SU-DHL-6 (cell line): ENCODE results near the gene USP6NL.
A peak's percentile ranks its signal among the peaks of the same experiment; 100 is the strongest.

Source experiments
- H2AFZ ChIP-seq: fragments of 200-600 bp; sonication (generic); 2 replicates; pipeline ENCODE4 v1.6.1; 2014; ENCODE audit warnings: low read depth, mild to moderate bottlenecking, moderate library complexity, mixed read lengths, antibody characterized with exemption, low read length; ENCODE audit not compliant: severe bottlenecking
- H3F3A ChIP-seq: fragments of 200-600 bp; shearing (Covaris generic); 2 replicates; pipeline ENCODE4 v1.6.0; 2016; ENCODE audit warnings: antibody characterized with exemption, mild to moderate bottlenecking; ENCODE audit not compliant: insufficient read depth
- H3K27ac ChIP-seq: fragments of 200-600 bp; sonication (generic); 2 replicates; pipeline ENCODE4 v1.5.1; 2016; ENCODE audit warnings: low read depth, mild to moderate bottlenecking, low read length, moderate library complexity, mixed read lengths
- H3K27me3 ChIP-seq: fragments of 200-600 bp; sonication (generic), shearing (Covaris generic); 2 replicates; pipeline ENCODE4 v1.6.0; 2014; ENCODE audit warnings: mild to moderate bottlenecking, low read length
- H3K36me3 ChIP-seq: fragments of 200-600 bp; sonication (generic); 2 replicates; pipeline ENCODE4 v1.6.1; 2014; ENCODE audit warnings: mild to moderate bottlenecking, low read length, mixed read lengths
- H3K4me2 ChIP-seq: fragments of 300-600, 200-600 bp; shearing (Covaris generic), sonication (generic); 2 replicates; pipeline ENCODE4 v1.6.0; 2014; ENCODE audit warnings: low read length, low read depth, mild to moderate bottlenecking; ENCODE audit not compliant: poor library complexity, severe bottlenecking
- H3K4me3 ChIP-seq: fragments of 200-600 bp; sonication (generic); 2 replicates; pipeline ENCODE4 v1.5.1; 2014; ENCODE audit warnings: antibody characterized with exemption, low read length, mild to moderate bottlenecking, mixed read lengths; ENCODE audit not compliant: insufficient read depth, poor library complexity, severe bottlenecking
- H3K79me2 ChIP-seq: fragments of 200-600 bp; sonication (generic); 2 replicates; pipeline ENCODE4 v1.6.1; 2014; ENCODE audit warnings: mild to moderate bottlenecking, low read length, moderate library complexity; ENCODE audit not compliant: insufficient read depth
- H3K9ac ChIP-seq: fragments of 200-600 bp; sonication (generic); 2 replicates; pipeline ENCODE4 v1.7.0; 2014; ENCODE audit warnings: mild to moderate bottlenecking, low read length
- H3K9me2 ChIP-seq: fragments of 200-600 bp; sonication (generic); replicated peaks from 2 replicates; pipeline ENCODE4 v1.6.1; 2014; ENCODE audit warnings: low read length; ENCODE audit not compliant: insufficient read depth
- H3K9me3 ChIP-seq: fragments of 200-600 bp; sonication (generic); 2 replicates; pipeline ENCODE4 v1.6.1; 2014; ENCODE audit warnings: low read length, mixed read lengths; ENCODE audit not compliant: insufficient read depth
- H4K20me1 ChIP-seq: fragments of 200-600 bp; sonication (generic); 2 replicates; pipeline ENCODE4 v1.6.1; 2014; ENCODE audit warnings: low read depth, mild to moderate bottlenecking, antibody characterized with exemption, low read length, moderate library complexity, mixed read lengths
- CTCF ChIP-seq: fragments of 200-600 bp; sonication (generic); IDR thresholded peaks from one replicate; pipeline ENCODE4 v1.5.1; 2017; ENCODE audit warnings: antibody characterized with exemption, mild to moderate bottlenecking, low read length, moderate library complexity; ENCODE audit not compliant: insufficient read depth, poor library complexity, severe bottlenecking
- EZH2phosphoT487 ChIP-seq: fragments of 200-600 bp; sonication (generic), shearing (Covaris generic); conservative IDR thresholded peaks from 2 replicates; pipeline ENCODE4 v1.6.1; 2018; ENCODE audit warnings: mild to moderate bottlenecking, antibody characterized with exemption, low read length, moderate library complexity, mixed read lengths

Gene USP6NL

GRCh38 chr10:11535346-11535959 lies 76.0 kb downstream of the USP6NL start:
- Histone ChIP-seq H3F3A (peaks cover 22% of the 10 kb centered on the region; the same call in 1 of the 2 replicates), H3K4me2 (peak overlapping the region; percentile 63), H3K4me3 (peak overlapping the region; percentile 24), H3K27me3 (no peaks in the 10 kb centered on the region), H3K9me3 (no peaks in the 10 kb centered on the region), H3K79me2 (peaks cover 100% of the 10 kb centered on the region), H3K9ac (peak overlapping the region; percentile 19; the same call in 1 of the 2 replicates), H3K27ac (peak overlapping the region; percentile 72), H3K36me3 (no peaks in the 10 kb centered on the region), H4K20me1 (peaks cover 17% of the 10 kb centered on the region), H2AFZ (no peak overlapping the region), H3K9me2 (no peaks in the 10 kb centered on the region)
- TF ChIP-seq CTCF (no peak), EZH2phosphoT487 (no peak)

GRCh38 chr10:11533328-11533781 lies 78.1 kb downstream of the USP6NL start:
- Histone ChIP-seq H3K9ac (no peak overlapping the region), H2AFZ (no peak overlapping the region), H3K36me3 (no peaks in the 10 kb centered on the region), H3F3A (peaks cover 24% of the 10 kb centered on the region; the same call in 1 of the 2 replicates), H3K27ac (peak overlapping the region; percentile 56), H4K20me1 (peaks cover 16% of the 10 kb centered on the region), H3K9me3 (no peaks in the 10 kb centered on the region), H3K4me2 (peak overlapping the region; percentile 34), H3K9me2 (no peaks in the 10 kb centered on the region), H3K27me3 (no peaks in the 10 kb centered on the region), H3K4me3 (no peak overlapping the region), H3K79me2 (peaks cover 100% of the 10 kb centered on the region)
- no peak for TF ChIP-seq CTCF

GRCh38 chr10:11532306-11532705 lies 79.1 kb downstream of the USP6NL start:
- Histone ChIP-seq H3K27ac (peak overlapping the region; percentile 56), H3K9ac (no peak overlapping the region), H3K36me3 (peaks cover 7% of the 10 kb centered on the region; the same call in 1 of the 2 replicates), H3K27me3 (no peaks in the 10 kb centered on the region), H3K4me2 (peak overlapping the region; percentile 34), H3K9me2 (no peaks in the 10 kb centered on the region), H3K79me2 (peaks cover 100% of the 10 kb centered on the region), H3F3A (peaks cover 24% of the 10 kb centered on the region; the same call in 1 of the 2 replicates), H2AFZ (no peak overlapping the region), H3K4me3 (no peak overlapping the region), H3K9me3 (no peaks in the 10 kb centered on the region), H4K20me1 (peaks cover 13% of the 10 kb centered on the region)
- no peak for TF ChIP-seq CTCF
- TF ChIP-seq EZH2phosphoT487: no peak
